Measurements from ENCODE around the gene NSMCE1. TPM values are rescaled to one million over a fixed set of nuclear protein-coding genes. Genes with fewer than 3 reads are reported as not detected.

The NSMCE1 gene
- total and polyA plus RNA-seq, 10 donors, result 18.4 to 79.0 (median 36.7) TPM

DNA sequence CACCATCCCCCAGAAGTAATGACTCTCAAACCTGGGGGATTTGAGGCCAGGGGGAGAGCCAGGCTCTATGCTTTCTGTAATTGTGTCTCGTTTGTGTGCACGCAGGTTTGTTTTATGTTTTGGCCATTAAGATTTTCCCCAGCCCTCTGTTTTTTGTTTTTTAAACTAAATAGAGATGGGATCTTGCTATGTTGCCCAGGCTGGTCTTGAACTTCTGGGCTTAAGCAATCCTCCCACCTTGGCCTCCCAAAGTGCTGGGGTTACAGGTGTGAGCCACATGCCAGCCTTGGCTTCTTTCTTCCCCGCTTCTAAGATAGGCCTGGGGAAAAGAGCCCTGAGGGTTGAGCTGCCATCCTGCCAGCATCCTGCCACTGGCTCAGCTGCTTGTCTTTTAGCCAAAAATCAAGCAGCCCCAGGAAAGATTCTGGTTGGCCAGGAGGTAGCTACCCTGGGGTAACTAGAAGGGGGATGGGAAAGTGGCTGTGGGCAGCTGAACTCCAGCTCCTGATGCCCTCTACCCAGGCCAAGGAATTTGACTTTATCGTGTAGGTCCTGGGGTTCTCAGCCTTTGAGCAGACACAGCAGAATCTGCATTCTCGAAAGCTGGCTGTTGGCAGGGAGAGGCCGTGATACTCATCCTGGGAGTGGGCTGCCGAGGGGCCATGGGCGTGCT, 46.9 kb downstream of the NSMCE1 start:
- H3K27ac ChIP-seq, result peak overlapping the region in 1 of 8 donors; percentile 8
- no peak for DNase-seq
- no peaks in the 10 kb centered on the region for H3K27me3 ChIP-seq (replicated peaks in 1 of 7)
- peaks cover 0 to 88% (median 35%) of the 10 kb centered on the region in 6 donors for H3K36me3 ChIP-seq
- 78 to 97% (median 90%) methylated on average over 8 of the region's 8 CpGs for WGBS, 5 donors
- H3K4me1 ChIP-seq, result peaks cover 0 to 44% (median 24%) of the 10 kb centered on the region in 6 donors
- H3K9me3 ChIP-seq, result no peaks in the 10 kb centered on the region
- intact Hi-C loops (cut with DNase I; ENCODE audit: low total_unique reads), result no loop called here
- TF ChIP-seq POLR2AphosphoS5 (IDR thresholded peaks at IDR 0.05) (no peak), POLR2A (IDR thresholded peaks at IDR 0.05) (no peak)
- TF ChIP-seq, protein P1, sequence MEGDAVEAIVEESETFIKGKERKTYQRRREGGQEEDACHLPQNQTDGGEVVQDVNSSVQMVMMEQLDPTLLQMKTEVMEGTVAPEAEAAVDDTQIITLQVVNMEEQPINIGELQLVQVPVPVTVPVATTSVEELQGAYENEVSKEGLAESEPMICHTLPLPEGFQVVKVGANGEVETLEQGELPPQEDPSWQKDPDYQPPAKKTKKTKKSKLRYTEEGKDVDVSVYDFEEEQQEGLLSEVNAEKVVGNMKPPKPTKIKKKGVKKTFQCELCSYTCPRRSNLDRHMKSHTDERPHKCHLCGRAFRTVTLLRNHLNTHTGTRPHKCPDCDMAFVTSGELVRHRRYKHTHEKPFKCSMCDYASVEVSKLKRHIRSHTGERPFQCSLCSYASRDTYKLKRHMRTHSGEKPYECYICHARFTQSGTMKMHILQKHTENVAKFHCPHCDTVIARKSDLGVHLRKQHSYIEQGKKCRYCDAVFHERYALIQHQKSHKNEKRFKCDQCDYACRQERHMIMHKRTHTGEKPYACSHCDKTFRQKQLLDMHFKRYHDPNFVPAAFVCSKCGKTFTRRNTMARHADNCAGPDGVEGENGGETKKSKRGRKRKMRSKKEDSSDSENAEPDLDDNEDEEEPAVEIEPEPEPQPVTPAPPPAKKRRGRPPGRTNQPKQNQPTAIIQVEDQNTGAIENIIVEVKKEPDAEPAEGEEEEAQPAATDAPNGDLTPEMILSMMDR (IDR thresholded peaks at IDR 0.05 in 8 of 11, conservative IDR thresholded peaks at IDR 0.05 in 3 of 11), result no peak
- no peak overlapping the region for H3K4me3 ChIP-seq

DNA sequence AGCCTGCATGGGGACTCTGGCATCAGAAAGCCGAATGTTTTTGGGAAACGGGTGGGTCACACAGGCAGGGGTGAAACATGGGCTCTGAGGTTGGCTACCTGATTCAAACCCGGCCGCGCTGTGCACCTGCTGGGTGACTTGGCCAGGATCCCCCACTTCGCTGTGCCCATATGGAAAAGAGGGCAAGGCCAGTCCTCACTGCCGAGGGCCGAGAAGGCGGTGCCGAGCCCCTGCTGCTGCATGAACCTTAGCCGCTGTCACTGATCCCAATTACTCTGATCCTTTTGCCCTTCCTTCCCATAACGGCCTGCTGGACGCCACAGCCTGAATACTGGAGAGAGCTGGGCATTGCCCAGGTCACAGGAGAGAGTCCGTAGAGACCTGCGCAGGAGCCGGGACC, 47.6 kb downstream of the NSMCE1 start:
- H3K9me3 ChIP-seq, result no peaks in the 10 kb centered on the region
- H3K27ac ChIP-seq, result no peak overlapping the region
- WGBS, 5 donors, result 89 to 95% (median 95%) methylated on average over 15 to 16 of the region's 16 CpGs
- intact Hi-C loops (cut with DNase I; ENCODE audit: low total_unique reads), result no loop called here
- H3K4me1 ChIP-seq, result peaks cover 0 to 37% (median 21%) of the 10 kb centered on the region in 6 donors
- DNase-seq, result no peak
- H3K36me3 ChIP-seq, result peaks cover 0 to 90% (median 41%) of the 10 kb centered on the region in 6 donors
- peak in 1 of 3 donors; percentile 21 for TF ChIP-seq POLR2AphosphoS5 (IDR thresholded peaks at IDR 0.05)
- TF ChIP-seq, protein P1 (IDR thresholded peaks at IDR 0.05 in 8 of 11, conservative IDR thresholded peaks at IDR 0.05 in 3 of 11), result no peak
- no peak overlapping the region for H3K4me3 ChIP-seq
- no peaks in the 10 kb centered on the region for H3K27me3 ChIP-seq (replicated peaks in 1 of 7)

DNA sequence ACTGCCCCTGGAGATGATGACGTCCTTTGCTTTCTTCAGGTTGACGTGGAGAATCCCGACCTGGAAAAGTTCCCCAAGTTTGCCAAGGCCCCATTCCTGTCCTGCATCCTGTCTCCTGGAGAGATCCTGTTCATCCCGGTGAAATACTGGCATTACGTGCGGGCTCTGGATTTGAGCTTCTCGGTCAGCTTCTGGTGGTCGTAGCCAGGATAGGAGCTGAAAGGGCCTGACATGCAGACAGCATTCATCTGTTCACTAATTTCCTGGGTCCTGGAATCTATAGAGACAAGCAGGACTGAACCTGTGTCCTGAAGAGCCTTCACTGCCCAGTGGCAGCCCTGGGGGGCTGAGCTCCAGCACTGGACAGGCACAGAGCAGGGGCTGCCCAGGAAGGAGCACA, 48.0 kb downstream of the NSMCE1 start:
- Histone ChIP-seq H3K9me3 (no peaks in the 10 kb centered on the region), H3K27me3 (replicated peaks in 1 of 7) (no peaks in the 10 kb centered on the region), H3K4me1 (peaks cover 0 to 33% (median 16%) of the 10 kb centered on the region in 6 donors), H3K27ac (no peak overlapping the region), H3K36me3 (peaks cover 0 to 90% (median 46%) of the 10 kb centered on the region in 6 donors), H3K4me3 (no peak overlapping the region)
- TF ChIP-seq, protein P1 (IDR thresholded peaks at IDR 0.05 in 8 of 11, conservative IDR thresholded peaks at IDR 0.05 in 3 of 11), result no peak
- TF ChIP-seq POLR2A (IDR thresholded peaks at IDR 0.05), result no peak
- TF ChIP-seq POLR2AphosphoS5 (IDR thresholded peaks at IDR 0.05), result no peak
- intact Hi-C loops (cut with DNase I; ENCODE audit: low total_unique reads), result no loop called here
- 95 to 98% (median 95%) methylated on average over 8 of the region's 8 CpGs for WGBS, 5 donors
- no peak for DNase-seq

DNA sequence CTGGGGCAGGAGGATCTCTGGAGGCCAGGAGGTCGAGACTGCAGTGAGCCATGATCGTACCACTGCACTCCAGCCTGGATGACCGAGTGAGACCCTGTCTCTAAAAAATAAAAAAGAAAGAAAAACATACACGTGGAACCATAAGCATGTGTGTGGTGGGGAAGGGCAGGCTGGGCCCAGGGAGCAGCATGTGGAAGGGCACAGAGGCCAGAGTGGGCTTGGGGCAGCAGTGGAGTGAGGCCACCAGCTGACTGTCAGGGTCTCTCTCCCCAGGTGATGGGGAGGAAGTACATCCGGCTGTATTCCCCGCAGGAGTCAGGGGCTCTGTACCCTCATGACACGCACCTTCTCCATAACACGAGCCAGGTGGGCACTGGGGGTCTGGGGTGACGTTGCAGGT, 48.5 kb downstream of the NSMCE1 start:
- no peak overlapping the region for H3K27ac ChIP-seq
- peaks cover 0 to 29% (median 12%) of the 10 kb centered on the region in 6 donors for H3K4me1 ChIP-seq
- intact Hi-C loops (cut with DNase I; ENCODE audit: low total_unique reads), result no loop called here
- TF ChIP-seq, protein P1 (IDR thresholded peaks at IDR 0.05 in 8 of 11, conservative IDR thresholded peaks at IDR 0.05 in 3 of 11), result no peak
- TF ChIP-seq POLR2AphosphoS5 (IDR thresholded peaks at IDR 0.05), result no peak
- no peak for TF ChIP-seq POLR2A (IDR thresholded peaks at IDR 0.05)
- H3K36me3 ChIP-seq, result peaks cover 0 to 90% (median 50%) of the 10 kb centered on the region in 6 donors
- no peaks in the 10 kb centered on the region for H3K9me3 ChIP-seq
- 91 to 96% (median 95%) methylated on average over 9 of the region's 9 CpGs for WGBS, 5 donors
- H3K4me3 ChIP-seq, result no peak overlapping the region
- H3K27me3 ChIP-seq (replicated peaks in 1 of 7), result no peaks in the 10 kb centered on the region
- no peak for DNase-seq

Measured in spleen (tissue), 11 donors.